GM23338 (cell line): Measurements from ENCODE around the gene LRRTM2. TPM values are rescaled to one million over a fixed set of nuclear protein-coding genes. Genes with fewer than 3 reads are reported as not detected.
A peak's percentile ranks its signal among the peaks of the same experiment; 100 is the strongest.

ENCODE experiments used
- ATAC-seq: fragments of 200-7000 bp; cut with Tn5 transposase; 3 replicates; pipeline ENCODE4 v1.9.1; 2020
- DNase-seq: peaks from one replicate; pipeline ENCODE4 v3.0.0-alpha.2; 2015; ENCODE audit warnings: low spot score
- H2AFZ ChIP-seq: fragments of 200-600 bp; sonication (generic); 2 replicates; pipeline ENCODE4 v1.8.0; 2016; ENCODE audit warnings: antibody characterized with exemption, mild to moderate bottlenecking, moderate library complexity
- H3F3A ChIP-seq: fragments of 200-600 bp; sonication (generic); replicated peaks from 2 replicates; pipeline ENCODE4 v1.8.0; 2017; ENCODE audit warnings: antibody characterized with exemption, mixed run types, low read depth
- H3K27ac ChIP-seq: fragments of 200-600 bp; sonication (generic); 2 replicates; pipeline ENCODE4 v1.6.1; 2016; ENCODE audit warnings: low read depth
- H3K27me3 ChIP-seq: fragments of 200-600 bp; sonication (generic); 2 replicates; pipeline ENCODE4 v1.8.0; 2016; ENCODE audit warnings: mild to moderate bottlenecking, mixed run types, moderate library complexity; ENCODE audit not compliant: insufficient read depth
- H3K36me3 ChIP-seq: fragments of 200-600 bp; sonication (generic); 2 replicates; pipeline ENCODE4 v1.8.0; 2016; ENCODE audit warnings: mild to moderate bottlenecking; ENCODE audit not compliant: insufficient read depth
- H3K4me1 ChIP-seq: fragments of 200-600 bp; sonication (generic); 2 replicates; pipeline ENCODE4 v1.8.0; 2016; ENCODE audit warnings: mild to moderate bottlenecking, moderate library complexity; ENCODE audit not compliant: insufficient read depth
- H3K4me2 ChIP-seq: fragments of 200-600 bp; sonication (generic); 2 replicates; pipeline ENCODE4 v1.7.1; 2017; ENCODE audit warnings: mixed run types
- H3K4me3 ChIP-seq: fragments of 200-600 bp; sonication (generic); 2 replicates; pipeline ENCODE4 v1.6.1; 2016; ENCODE audit warnings: mixed run types
- H3K79me2 ChIP-seq: fragments of 200-600 bp; sonication (generic); replicated peaks from 2 replicates; pipeline ENCODE4 v1.8.0; 2017; ENCODE audit warnings: mild to moderate bottlenecking; ENCODE audit not compliant: insufficient read depth
- H3K9me2 ChIP-seq: fragments of 200-600 bp; sonication (generic); 2 replicates; pipeline ENCODE4 v1.8.0; 2017; ENCODE audit not compliant: insufficient read depth
- H4K20me1 ChIP-seq: fragments of 200-600 bp; sonication (generic); replicated peaks from 2 replicates; pipeline ENCODE4 v1.8.0; 2017; ENCODE audit warnings: mild to moderate bottlenecking; ENCODE audit not compliant: insufficient read depth
- H3K27ac Mint-ChIP-seq: 2 replicates; pipeline ENCODE4 v1.8.0; 2020; ENCODE audit warnings: inconsistent platforms, mild to moderate bottlenecking, moderate library complexity, mixed read lengths
- H3K27me3 Mint-ChIP-seq: 3 replicates; pipeline ENCODE4 v1.8.0; 2022; ENCODE audit warnings: low read depth, mild to moderate bottlenecking, moderate library complexity, mixed read lengths, inconsistent platforms; ENCODE audit not compliant: insufficient read depth, poor library complexity
- H3K36me3 Mint-ChIP-seq: 3 replicates; pipeline ENCODE4 v1.8.0; 2021; ENCODE audit warnings: low read depth, mild to moderate bottlenecking, inconsistent platforms, moderate library complexity, mixed read lengths
- H3K4me1 Mint-ChIP-seq: 3 replicates; pipeline ENCODE4 v1.8.0; 2020; ENCODE audit warnings: mild to moderate bottlenecking, inconsistent platforms, mixed read lengths
- H3K4me3 Mint-ChIP-seq: 3 replicates; pipeline ENCODE4 v1.8.0; 2021; ENCODE audit warnings: moderate library complexity, mild to moderate bottlenecking, inconsistent platforms, mixed read lengths
- H3K9me3 Mint-ChIP-seq: 3 replicates; pipeline ENCODE4 v1.8.0; 2020; ENCODE audit warnings: moderate library complexity, mild to moderate bottlenecking, inconsistent platforms, mixed read lengths
- CREB1 ChIP-seq: fragments of 250-450 bp; sonication (Bioruptor Pico); IDR thresholded peaks from 2 replicates; pipeline ENCODE4 v1.5.0; 2020; ENCODE audit warnings: low read depth, mild to moderate bottlenecking, moderate library complexity
- CTCF ChIP-seq, 2 experiments: fragments of 200-600 bp in 1 of 2; sonication (generic) in 1 of 2; conservative IDR thresholded peaks; 2 replicates each; pipeline versions ENCODE4 v1.5.1 to v1.6.1; 2016 to 2017; ENCODE audit warnings: antibody characterized with exemption in 2 of 2, low read depth in 2 of 2, mild to moderate bottlenecking in 2 of 2, moderate library complexity in 1 of 2
- EZH2 ChIP-seq: fragments of 200-600 bp; sonication (generic); IDR thresholded peaks from one replicate; pipeline ENCODE4 v1.8.0; 2017; ENCODE audit warnings: antibody characterized with exemption, mild to moderate bottlenecking, low read depth; ENCODE audit not compliant: unreplicated experiment
- EZH2phosphoT487 ChIP-seq: fragments of 200-600 bp; sonication (generic); IDR thresholded peaks from one replicate; pipeline ENCODE4 v1.8.1; 2018; ENCODE audit warnings: antibody characterized with exemption; ENCODE audit not compliant: unreplicated experiment
- JUNB ChIP-seq: IDR thresholded peaks from one replicate; pipeline ENCODE4 v1.6.1; 2016; ENCODE audit warnings: antibody characterized with exemption; ENCODE audit not compliant: unreplicated experiment
- POLR2AphosphoS5 ChIP-seq: IDR thresholded peaks from 2 replicates; pipeline ENCODE4 v1.6.1; 2016; ENCODE audit warnings: antibody characterized with exemption, low read depth
- STAT1 ChIP-seq: IDR thresholded peaks from one replicate; pipeline ENCODE4 v1.6.1; 2016; ENCODE audit warnings: antibody characterized with exemption; ENCODE audit not compliant: unreplicated experiment
- ZNF114 ChIP-seq: fragments of 250-450 bp; sonication (Bioruptor Pico); IDR thresholded peaks from 2 replicates; pipeline ENCODE4 v1.5.0; 2020; ENCODE audit warnings: mild to moderate bottlenecking, moderate library complexity
- ZNF331 ChIP-seq: fragments of 250-450 bp; sonication (Bioruptor Pico); IDR thresholded peaks from 2 replicates; pipeline ENCODE4 v1.5.0; 2020; ENCODE audit warnings: low read depth, mild to moderate bottlenecking, moderate library complexity
- polyA plus RNA-seq: library from polyadenylated mRNA; unstranded; fragments of >200 nt; fragmentation: Nextera tagmentation; extraction: Ambion mirVana; gene quantifications from 2 replicates; pipeline ENCODE4 v1.2.1, GENCODE V29; 2016
- total RNA-seq: library from RNA; depleted of rRNA; stranded (reverse); fragments of >200 nt; shearing (Covaris generic); gene quantifications from 2 replicates; pipeline ENCODE4 v1.2.3, GENCODE V29; 2014
- TF ChIP-seq, protein P1 (sequence below): IDR thresholded peaks from one replicate; pipeline ENCODE4 v1.6.1; 2018; ENCODE audit warnings: antibody characterized with exemption; ENCODE audit not compliant: unreplicated experiment
- TF ChIP-seq, protein P2 (sequence below): IDR thresholded peaks from 2 replicates; pipeline ENCODE4 v1.6.1; 2016; ENCODE audit warnings: antibody characterized with exemption

Gene LRRTM2
- total and polyA plus RNA-seq, 2 experiments from 2014 or later: 1.5 TPM; not detected in 1

GRCh38 chr5:138841531-138841930 lies 33.6 kb downstream of the LRRTM2 start (continued):
- TF ChIP-seq ZNF331 (CRISPR knock-in tag) (no peak), STAT1 (no peak), EZH2phosphoT487 (no peak), EZH2 (no peak), POLR2AphosphoS5 (no peak), CREB1 (CRISPR knock-in tag) (no peak), CTCF (conservative IDR thresholded peaks at IDR 0.05; ENCODE audit: low read depth in 2 of 2) (no peak), ZNF114 (no peak), JUNB (no peak)
- TF ChIP-seq, protein P1, sequence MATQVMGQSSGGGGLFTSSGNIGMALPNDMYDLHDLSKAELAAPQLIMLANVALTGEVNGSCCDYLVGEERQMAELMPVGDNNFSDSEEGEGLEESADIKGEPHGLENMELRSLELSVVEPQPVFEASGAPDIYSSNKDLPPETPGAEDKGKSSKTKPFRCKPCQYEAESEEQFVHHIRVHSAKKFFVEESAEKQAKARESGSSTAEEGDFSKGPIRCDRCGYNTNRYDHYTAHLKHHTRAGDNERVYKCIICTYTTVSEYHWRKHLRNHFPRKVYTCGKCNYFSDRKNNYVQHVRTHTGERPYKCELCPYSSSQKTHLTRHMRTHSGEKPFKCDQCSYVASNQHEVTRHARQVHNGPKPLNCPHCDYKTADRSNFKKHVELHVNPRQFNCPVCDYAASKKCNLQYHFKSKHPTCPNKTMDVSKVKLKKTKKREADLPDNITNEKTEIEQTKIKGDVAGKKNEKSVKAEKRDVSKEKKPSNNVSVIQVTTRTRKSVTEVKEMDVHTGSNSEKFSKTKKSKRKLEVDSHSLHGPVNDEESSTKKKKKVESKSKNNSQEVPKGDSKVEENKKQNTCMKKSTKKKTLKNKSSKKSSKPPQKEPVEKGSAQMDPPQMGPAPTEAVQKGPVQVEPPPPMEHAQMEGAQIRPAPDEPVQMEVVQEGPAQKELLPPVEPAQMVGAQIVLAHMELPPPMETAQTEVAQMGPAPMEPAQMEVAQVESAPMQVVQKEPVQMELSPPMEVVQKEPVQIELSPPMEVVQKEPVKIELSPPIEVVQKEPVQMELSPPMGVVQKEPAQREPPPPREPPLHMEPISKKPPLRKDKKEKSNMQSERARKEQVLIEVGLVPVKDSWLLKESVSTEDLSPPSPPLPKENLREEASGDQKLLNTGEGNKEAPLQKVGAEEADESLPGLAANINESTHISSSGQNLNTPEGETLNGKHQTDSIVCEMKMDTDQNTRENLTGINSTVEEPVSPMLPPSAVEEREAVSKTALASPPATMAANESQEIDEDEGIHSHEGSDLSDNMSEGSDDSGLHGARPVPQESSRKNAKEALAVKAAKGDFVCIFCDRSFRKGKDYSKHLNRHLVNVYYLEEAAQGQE: no peak
- TF ChIP-seq, protein P2, sequence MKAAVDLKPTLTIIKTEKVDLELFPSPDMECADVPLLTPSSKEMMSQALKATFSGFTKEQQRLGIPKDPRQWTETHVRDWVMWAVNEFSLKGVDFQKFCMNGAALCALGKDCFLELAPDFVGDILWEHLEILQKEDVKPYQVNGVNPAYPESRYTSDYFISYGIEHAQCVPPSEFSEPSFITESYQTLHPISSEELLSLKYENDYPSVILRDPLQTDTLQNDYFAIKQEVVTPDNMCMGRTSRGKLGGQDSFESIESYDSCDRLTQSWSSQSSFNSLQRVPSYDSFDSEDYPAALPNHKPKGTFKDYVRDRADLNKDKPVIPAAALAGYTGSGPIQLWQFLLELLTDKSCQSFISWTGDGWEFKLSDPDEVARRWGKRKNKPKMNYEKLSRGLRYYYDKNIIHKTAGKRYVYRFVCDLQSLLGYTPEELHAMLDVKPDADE: no peak

DNA sequence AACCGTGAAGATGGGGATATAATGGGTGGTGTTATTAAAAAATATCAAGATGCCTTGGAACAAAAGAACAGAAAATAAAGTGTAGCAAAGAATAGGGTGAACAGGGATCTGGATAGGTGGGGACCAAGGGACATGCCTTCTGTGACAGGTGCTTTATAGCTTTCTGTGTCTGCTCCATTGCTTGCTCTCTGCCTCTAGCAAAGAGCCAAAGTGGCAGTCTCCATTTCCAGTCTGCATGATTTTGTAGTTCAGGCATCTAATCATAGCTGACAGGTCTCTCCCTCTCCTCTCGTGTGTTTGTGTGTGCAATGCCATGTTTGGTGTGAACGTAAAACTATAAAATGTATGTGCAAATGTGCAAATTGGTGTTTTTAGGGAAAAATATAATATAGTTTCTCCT lies 35.0 kb downstream of the LRRTM2 start:
- no peaks in the 10 kb centered on the region for H3K27me3 ChIP-seq
- no peaks in the 10 kb centered on the region for H3F3A ChIP-seq
- H3K4me2 ChIP-seq: no peak overlapping the region
- H4K20me1 ChIP-seq: no peaks in the 10 kb centered on the region
- H3K36me3 Mint-ChIP-seq: no peaks in the 10 kb centered on the region
- peak overlapping the region; percentile 31; the same call in 1 of the 2 replicates for H3K27ac Mint-ChIP-seq
- H3K9me3 Mint-ChIP-seq: no peaks in the 10 kb centered on the region
- H2AFZ ChIP-seq: no peak overlapping the region
- no peak overlapping the region for H3K4me3 ChIP-seq
- DNase-seq (no peak), ATAC-seq (no peak)
- no peak overlapping the region for H3K27ac ChIP-seq
- peaks cover 4% of the 10 kb centered on the region; the same call in 1 of the 2 replicates for H3K9me2 ChIP-seq
- peaks cover 2% of the 10 kb centered on the region for H3K27me3 Mint-ChIP-seq
- peaks cover 56% of the 10 kb centered on the region for H3K4me1 Mint-ChIP-seq
- peaks cover 97% of the 10 kb centered on the region for H3K79me2 ChIP-seq
- no peaks in the 10 kb centered on the region for H3K36me3 ChIP-seq
- no peak overlapping the region for H3K4me3 Mint-ChIP-seq
- peaks cover 61% of the 10 kb centered on the region for H3K4me1 ChIP-seq
- TF ChIP-seq CTCF (conservative IDR thresholded peaks at IDR 0.05; ENCODE audit: low read depth in 2 of 2): no peak
- TF ChIP-seq CREB1 (CRISPR knock-in tag): no peak
- TF ChIP-seq, protein P1: no peak
- no peak for TF ChIP-seq EZH2phosphoT487
